GM12891 (cell line): Measurements from ENCODE around the gene BMPR1A.

Source experiments
- DNase-seq: peaks from one replicate; pipeline ENCODE4 v3.0.0; 2011; ENCODE audit warnings: low spot score; ENCODE audit not compliant: insufficient read length
- FAIRE-seq: peaks from 2 replicates; lab custom pipeline; 2011; peaks lifted over from hg19 to GRCh38; lab: Jason Lieb, UNC
- PAX5 ChIP-seq: IDR thresholded peaks from 2 replicates; pipeline ENCODE4 v1.6.1; 2011; ENCODE audit warnings: low read length, moderate library complexity, mild to moderate bottlenecking; ENCODE audit not compliant: insufficient read depth, severe bottlenecking
- POLR2A ChIP-seq: IDR thresholded peaks from 2 replicates; pipeline ENCODE4 v1.6.1; 2011; ENCODE audit warnings: low read depth, low read length, control low read depth
- POLR2AphosphoS5 ChIP-seq: IDR thresholded peaks from 2 replicates; pipeline ENCODE4 v1.6.1; 2011; ENCODE audit warnings: low read depth, low read length, control low read depth
- POU2F2 ChIP-seq: IDR thresholded peaks from 2 replicates; pipeline ENCODE4 v1.6.1; 2011; ENCODE audit warnings: low read depth, mild to moderate bottlenecking, control low read depth, low read length, moderate library complexity
- SPI1 ChIP-seq: IDR thresholded peaks from 2 replicates; pipeline ENCODE4 v1.6.1; 2011; ENCODE audit warnings: low read depth, low read length, control low read depth
- TAF1 ChIP-seq: IDR thresholded peaks from 2 replicates; pipeline ENCODE4 v1.6.1; 2011; ENCODE audit warnings: low read depth, low read length, control low read depth

The BMPR1A gene

DNA sequence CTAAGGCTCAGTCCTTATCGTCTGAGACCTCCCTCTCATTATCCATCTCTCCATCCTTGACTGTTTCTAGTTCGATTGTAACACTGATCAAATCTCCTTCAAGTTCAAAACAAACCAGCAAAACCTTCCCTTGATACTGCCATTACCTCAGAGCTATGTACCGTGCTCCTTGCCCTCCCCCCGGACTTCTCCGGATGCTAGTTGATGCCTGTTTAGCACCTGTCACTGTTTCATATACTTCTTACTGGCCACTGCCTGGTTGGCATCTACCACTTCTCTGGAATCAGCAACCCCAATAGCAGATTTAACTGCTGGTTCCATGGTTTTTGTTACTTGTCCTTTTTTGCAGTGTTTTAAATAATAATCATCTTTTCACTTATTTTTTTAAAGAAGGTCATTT is 64.1 kb downstream of the BMPR1A start:
- FAIRE-seq (no peak), DNase-seq (no peak)
- no peak for TF ChIP-seq POU2F2
- no peak for TF ChIP-seq POLR2AphosphoS5
- no peak for TF ChIP-seq POLR2A
- TF ChIP-seq TAF1: no peak
- TF ChIP-seq PAX5: no peak
- TF ChIP-seq SPI1: no peak

GRCh38 chr10:86821388-86821999 is 65.1 kb downstream of the BMPR1A start:
- DNase-seq (no peak), FAIRE-seq (no peak)
- TF ChIP-seq POU2F2: no peak
- no peak for TF ChIP-seq PAX5
- no peak for TF ChIP-seq POLR2AphosphoS5
- TF ChIP-seq POLR2A: no peak
- no peak for TF ChIP-seq TAF1
- no peak for TF ChIP-seq SPI1

DNA sequence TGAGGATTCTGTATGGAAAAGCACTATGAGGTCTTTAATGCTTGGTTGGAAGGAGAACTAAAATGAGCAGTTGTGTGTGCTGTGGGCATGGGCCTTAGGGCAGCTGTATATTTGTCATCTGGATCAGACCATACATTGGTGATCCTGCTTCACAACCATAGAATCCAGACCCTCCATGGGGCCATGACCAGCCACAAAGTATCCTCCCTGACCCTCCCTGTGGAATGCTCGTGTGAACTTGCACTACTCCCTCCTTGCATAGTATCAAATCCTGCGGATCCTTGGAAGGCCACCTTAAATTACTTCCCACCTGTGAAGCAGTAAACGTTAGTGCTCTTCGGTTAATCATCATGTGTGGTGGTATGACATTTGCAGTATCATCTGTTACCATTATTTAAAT is 67.1 kb downstream of the BMPR1A start:
- TF ChIP-seq POLR2A: no peak
- no peak for TF ChIP-seq PAX5
- TF ChIP-seq POU2F2: no peak
- no peak for TF ChIP-seq SPI1
- TF ChIP-seq TAF1: no peak
- no peak for TF ChIP-seq POLR2AphosphoS5
- no peak for DNase-seq
- FAIRE-seq: peak; percentile 69

DNA sequence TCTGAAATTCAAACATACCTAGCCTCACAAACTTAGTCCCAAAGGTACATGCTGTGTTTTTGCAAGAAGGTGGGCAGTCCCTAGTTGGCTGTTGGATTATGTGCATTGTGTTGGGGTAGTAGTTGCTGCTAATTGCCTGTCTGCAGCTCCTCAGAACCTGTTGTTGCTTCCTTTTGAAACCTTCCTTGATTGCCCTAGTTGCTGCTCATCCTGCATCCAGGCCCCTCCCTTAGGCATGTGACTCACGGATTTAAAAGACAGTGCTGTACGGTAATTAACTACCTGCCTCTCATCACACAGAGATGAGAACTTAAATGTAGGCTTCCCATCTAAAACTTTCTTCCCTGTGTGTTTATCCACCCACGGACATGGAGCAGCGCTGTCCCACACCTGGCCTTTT is 67.7 kb downstream of the BMPR1A start:
- no peak for DNase-seq
- TF ChIP-seq POU2F2 (no peak), PAX5 (no peak), SPI1 (no peak), POLR2A (no peak), TAF1 (no peak), POLR2AphosphoS5 (no peak)
- no peak for FAIRE-seq

DNA sequence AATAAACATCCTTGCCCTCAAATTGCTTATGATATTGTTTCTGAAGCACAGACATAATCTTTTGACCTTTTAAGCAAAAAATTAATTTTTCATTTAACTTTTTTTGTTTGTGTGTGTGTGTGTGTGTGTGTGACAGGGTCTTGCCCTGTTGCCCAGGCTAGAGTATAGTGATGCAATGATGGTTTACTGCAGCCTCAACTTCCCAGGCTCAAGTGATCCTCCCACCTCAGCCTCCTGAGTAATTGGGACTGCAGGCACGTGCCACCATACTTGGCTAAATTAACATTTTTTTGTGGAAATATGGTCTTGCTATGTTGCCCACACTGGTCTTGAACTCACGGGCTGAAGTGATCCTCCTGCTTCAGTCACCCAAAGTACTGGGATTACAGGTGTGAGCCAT is 68.9 kb downstream of the BMPR1A start:
- DNase-seq: no peak
- no peak for FAIRE-seq
- TF ChIP-seq TAF1 (no peak), POU2F2 (no peak), PAX5 (no peak), POLR2A (no peak), POLR2AphosphoS5 (no peak), SPI1 (no peak)

GRCh38 chr10:86827639-86828038 is 71.2 kb downstream of the BMPR1A start:
- no peak for DNase-seq
- FAIRE-seq: no peak
- TF ChIP-seq POLR2AphosphoS5 (no peak), TAF1 (no peak), POLR2A (no peak), POU2F2 (no peak)

DNA sequence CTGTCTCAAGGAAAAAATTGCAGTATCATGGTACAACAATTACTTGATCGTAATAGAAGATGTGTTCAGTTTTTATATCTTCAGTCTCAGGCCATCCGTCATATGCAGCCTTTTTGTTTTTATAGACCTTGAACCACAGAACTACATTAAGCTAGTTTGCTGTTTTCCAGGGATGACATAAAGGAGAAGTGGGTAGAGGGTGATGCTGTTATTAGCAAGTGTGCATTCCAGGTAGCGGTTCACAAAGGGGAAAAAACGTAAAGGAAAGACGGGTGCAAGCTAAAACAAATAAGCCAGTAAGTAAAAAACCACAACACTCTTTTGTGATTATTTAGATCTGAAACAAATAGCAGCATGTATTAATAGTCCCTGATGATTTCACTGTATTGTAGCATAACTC is 71.7 kb downstream of the BMPR1A start:
- DNase-seq (no peak), FAIRE-seq (no peak)
- TF ChIP-seq SPI1 (peak; percentile 55), PAX5 (no peak)

DNA sequence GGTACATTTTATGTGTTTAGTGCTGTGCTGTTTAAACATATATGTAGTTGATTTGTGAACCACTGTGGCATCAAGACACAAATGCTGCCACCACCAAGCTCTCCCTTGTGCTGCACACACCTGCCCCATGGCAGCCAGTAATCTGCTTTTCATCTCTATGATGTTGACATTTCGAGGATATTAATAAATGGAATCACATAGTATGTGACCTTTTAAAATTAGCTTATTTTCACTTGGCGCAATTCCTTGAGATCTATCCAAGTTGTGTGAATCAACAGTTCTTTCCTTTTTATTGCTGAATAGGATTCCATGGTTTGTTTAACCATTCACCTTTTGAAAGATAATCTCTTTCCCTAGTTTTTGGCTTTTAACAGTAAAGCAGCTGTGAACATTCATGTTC is 73.1 kb downstream of the BMPR1A start:
- FAIRE-seq (no peak), DNase-seq (no peak)
- TF ChIP-seq POLR2A (no peak), PAX5 (no peak), SPI1 (no peak), TAF1 (no peak)

GRCh38 chr10:86830043-86830591 is 73.7 kb downstream of the BMPR1A start:
- DNase-seq (no peak), FAIRE-seq (peak; percentile 57)
- no peak for TF ChIP-seq PAX5
- TF ChIP-seq SPI1: 0 out of 2 replicates have a peak, but pooled peaks have one; percentile 13
- TF ChIP-seq POLR2AphosphoS5: no peak
- no peak for TF ChIP-seq POLR2A

DNA sequence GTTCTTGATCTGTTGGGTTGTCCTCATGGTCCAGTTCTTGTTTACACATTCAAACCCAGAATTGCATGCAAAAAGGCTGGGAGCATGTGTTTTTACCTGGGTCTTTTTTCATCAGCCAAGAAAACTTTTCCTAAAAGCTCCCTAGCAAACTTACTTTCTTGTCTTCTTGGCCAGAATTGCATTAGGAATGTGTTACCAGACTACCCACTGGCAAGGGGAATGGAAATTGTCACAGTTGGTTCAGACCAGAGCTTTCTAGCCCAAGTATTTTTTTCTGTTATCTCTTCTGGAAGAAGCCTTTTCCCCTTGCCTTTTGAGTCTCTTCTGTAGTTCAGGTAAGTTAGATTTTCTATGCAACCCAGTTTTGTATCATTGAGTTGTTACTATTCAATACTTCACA is 77.5 kb downstream of the BMPR1A start:
- TF ChIP-seq TAF1: no peak
- FAIRE-seq (no peak), DNase-seq (no peak)

- peak; percentile 52 for FAIRE-seq
- DNase-seq: no peak
- TF ChIP-seq TAF1: no peak
- no peak for TF ChIP-seq PAX5
- no peak for TF ChIP-seq POLR2AphosphoS5
- no peak for TF ChIP-seq POU2F2
- no peak for TF ChIP-seq POLR2A
- no peak for TF ChIP-seq SPI1
Observed at GRCh38 chr10:86836044-86836443, 79.6 kb downstream of the BMPR1A start.
